HG03103 (cell line): ENCODE data around the gene PGBD2.
"Not testable (repeated sequence)": the region's sequence is repeated elsewhere in the genome, so short reads cannot be mapped to it uniquely, and the experiment has no call there.

Experiments used
- ATAC-seq: cut with Tn5 transposase; IDR thresholded peaks from one replicate; pipeline ENCODE4 v1.9.1; 2021; ENCODE audit warnings: low read depth; ENCODE audit not compliant: unreplicated experiment

The PGBD2 gene

GRCh38 chr1:248924696-248925532 lies 18.9 kb downstream of the PGBD2 start:
- ATAC-seq: peak; percentile 85

- ATAC-seq: not testable (repeated sequence)
Observed at GRCh38 chr1:248925859-248926258, 19.8 kb downstream of the PGBD2 start.

GRCh38 chr1:248926401-248927182 lies 20.6 kb downstream of the PGBD2 start:
- ATAC-seq: no peak

- not testable (repeated sequence) for ATAC-seq
Observed at GRCh38 chr1:248927283-248927682, 21.2 kb downstream of the PGBD2 start.

GRCh38 chr1:248928122-248928521 lies 22.1 kb downstream of the PGBD2 start:
- ATAC-seq: not testable (repeated sequence)

GRCh38 chr1:248930037-248930436 lies 24.0 kb downstream of the PGBD2 start:
- ATAC-seq: not testable (repeated sequence)

- ATAC-seq: not testable (repeated sequence)
Observed at GRCh38 chr1:248938173-248938809, 32.3 kb downstream of the PGBD2 start.

GRCh38 chr1:248944134-248944999 lies 38.3 kb downstream of the PGBD2 start:
- not testable (repeated sequence) for ATAC-seq

GRCh38 chr1:248945000-248945423 lies 39.0 kb downstream of the PGBD2 start:
- not testable (repeated sequence) for ATAC-seq

- ATAC-seq: not testable (repeated sequence)
Observed at GRCh38 chr1:248945453-248945852, 39.4 kb downstream of the PGBD2 start.

- ATAC-seq: not testable (repeated sequence)
Observed at GRCh38 chr1:248945856-248946416, 39.9 kb downstream of the PGBD2 start.
